Peyer's patch (tissue), 4 donors: ENCODE results near the gene FOXRED1. TPM values are rescaled to one million over a fixed set of nuclear protein-coding genes. Genes with fewer than 3 reads are reported as not detected.

ENCODE experiments used
- DNase-seq, 3 donors: peaks; one replicate each; pipeline ENCODE4 v3.0.0-alpha.2; 2017 to 2019
- H3K27ac ChIP-seq, 4 donors: fragments of 200-600 bp; sonication (generic); one replicate each; pipeline ENCODE4 v1.5.1; 2016 to 2019
- H3K27me3 ChIP-seq, 2 donors: fragments of 200-600 bp; sonication (generic); one replicate each; pipeline ENCODE4 v1.5.1; 2019
- H3K36me3 ChIP-seq, 3 donors: fragments of 200-600 bp; sonication (generic); one replicate each; pipeline ENCODE4 v1.5.1; 2016 to 2019
- H3K4me1 ChIP-seq, 4 donors: fragments of 200-600 bp; sonication (generic); one replicate each; pipeline ENCODE4 v1.5.1; 2016 to 2019
- H3K4me3 ChIP-seq, 4 donors: fragments of 200-600 bp; sonication (generic); 1 replicate in 3 of 4; 2 replicates in 1 of 4; pipeline ENCODE4 v1.5.1; 2016 to 2019; ENCODE audit warnings: mild to moderate bottlenecking in 1 of 4
- H3K9me3 ChIP-seq, 4 donors: fragments of 200-600 bp; sonication (generic); one replicate each; pipeline ENCODE4 v1.5.1; 2016 to 2019; ENCODE audit warnings: mild to moderate bottlenecking in 1 of 4
- CTCF ChIP-seq, 6 experiments: fragments of 450-650 bp in 4 of 6; fragments of 200-600 bp in 2 of 6; sonication (generic) in 1 of 6; IDR thresholded peaks; one replicate each; pipeline ENCODE4 v1.5.1; 2017 to 2019; ENCODE audit warnings: antibody characterized with exemption in 6 of 6, mild to moderate bottlenecking in 3 of 6, moderate library complexity in 1 of 6
- POLR2A ChIP-seq, 2 donors: fragments of 450-650 bp; IDR thresholded peaks; one replicate each; pipeline ENCODE4 v1.5.1; 2017; ENCODE audit warnings: antibody characterized with exemption in 2 of 2, mild to moderate bottlenecking in 2 of 2, moderate library complexity in 2 of 2
- total RNA-seq, 4 donors: library from RNA; depleted of rRNA; stranded (reverse); fragments of >200 nt; gene quantifications; one replicate each; pipeline ENCODE4 v1.1.0, GENCODE V29; 2016

Gene FOXRED1
- total RNA-seq, result 10 to 100 TPM; 15.9 to 47.9 (median 22.9) TPM

DNA sequence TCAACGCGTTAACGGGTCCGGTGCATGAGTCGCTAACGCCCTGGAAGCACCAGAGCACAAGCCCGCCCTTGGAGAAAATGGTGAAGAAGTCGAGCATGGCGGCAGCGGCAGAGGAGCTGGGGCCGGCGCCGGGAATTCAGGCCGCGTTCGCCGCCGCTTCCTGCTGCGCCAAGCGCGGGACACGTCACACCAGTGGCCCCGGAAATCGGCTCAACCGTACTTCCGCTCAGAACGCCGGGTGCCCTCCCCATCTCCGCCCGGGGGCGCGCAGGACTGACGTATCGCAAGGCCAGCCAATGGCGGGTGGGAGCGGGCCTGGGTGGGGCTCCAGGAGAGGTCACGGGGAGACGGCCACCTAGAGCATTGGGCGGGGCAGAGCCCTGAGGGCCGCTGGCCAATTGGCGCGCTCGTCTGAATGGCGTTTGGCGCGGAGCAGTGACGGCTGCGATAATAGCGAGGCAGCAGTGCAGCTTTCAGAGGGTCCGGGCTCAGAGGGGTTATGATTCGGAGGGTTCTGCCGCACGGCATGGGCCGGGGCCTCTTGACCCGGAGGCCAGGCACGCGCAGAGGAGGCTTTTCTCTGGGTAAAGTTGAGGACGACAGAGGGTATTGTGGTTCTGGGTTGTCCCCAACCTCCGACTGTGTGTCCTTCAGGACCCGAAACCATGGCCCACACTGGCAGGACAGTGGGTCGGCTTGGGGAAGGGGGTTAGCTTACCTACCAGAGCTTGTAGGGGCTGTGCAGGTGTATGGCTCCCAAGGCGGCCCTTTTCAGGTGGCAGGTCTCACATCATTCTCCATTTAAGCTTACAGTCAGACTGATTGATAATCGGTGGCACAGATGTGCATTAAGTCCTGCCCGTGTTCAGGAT lies at the start of gene FOXRED1, which contains the start of gene SRPRA:
Gene FOXRED1, plus strand, starts transcription at position 447 of the 872 bp plus-strand sequence. Its CDS starts 53 bp downstream, at position 500.
Gene SRPRA, minus strand, starts transcription at position 188 of the 872 bp plus-strand sequence. Its CDS starts 91 bp downstream, at position 97.
- H3K36me3 ChIP-seq, result peaks cover 0 to 38% (median 0%) of the 10 kb centered on the region in 3 donors
- peak in 1 of 6 experiments; percentile 12 for TF ChIP-seq CTCF (IDR thresholded peaks at IDR 0.05)
- peak; percentile 80 to 87 for TF ChIP-seq POLR2A (IDR thresholded peaks at IDR 0.05)
- H3K4me3 ChIP-seq, result peak within 1 kb of the TSS; percentile 65 to 88 (median 80)
- peak within 1 kb of the TSS; percentile 82 to 93 (median 88) for H3K27ac ChIP-seq
- no peaks in the 10 kb centered on the region for H3K9me3 ChIP-seq
- peak; percentile 99 to 100 (median 100) for DNase-seq
- H3K27me3 ChIP-seq, result no peaks in the 10 kb centered on the region
- H3K4me1 ChIP-seq, result peaks cover 0 to 18% (median 2%) of the 10 kb centered on the region in 4 donors

DNA sequence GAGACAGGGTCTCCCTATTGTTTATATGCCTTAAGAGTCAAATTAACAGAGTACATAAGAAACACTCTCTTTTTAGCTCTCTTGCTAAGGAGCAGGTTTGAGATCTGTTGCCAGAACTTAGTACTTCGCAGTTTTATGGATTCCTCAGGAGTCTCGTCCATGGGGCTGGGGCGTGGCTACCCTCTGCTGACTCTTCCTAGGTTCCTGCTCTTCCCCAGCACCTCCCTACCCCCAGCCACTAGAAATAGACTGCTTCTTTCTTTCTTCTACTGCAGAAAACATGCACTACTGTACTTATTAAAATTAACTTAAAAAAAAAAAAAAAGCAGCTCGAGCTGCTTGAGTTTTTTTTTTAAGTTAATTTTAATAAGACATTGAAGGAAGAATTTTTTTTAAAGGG lies 49.4 kb upstream of the FOXRED1 start:
- Histone ChIP-seq H3K27ac (no peak overlapping the region), H3K4me1 (peaks cover 0 to 33% (median 0%) of the 10 kb centered on the region in 4 donors), H3K36me3 (no peaks in the 10 kb centered on the region), H3K9me3 (no peaks in the 10 kb centered on the region), H3K4me3 (no peak overlapping the region), H3K27me3 (no peaks in the 10 kb centered on the region)
- no peak for TF ChIP-seq CTCF (IDR thresholded peaks at IDR 0.05)
- TF ChIP-seq POLR2A (IDR thresholded peaks at IDR 0.05), result no peak
- no peak for DNase-seq

DNA sequence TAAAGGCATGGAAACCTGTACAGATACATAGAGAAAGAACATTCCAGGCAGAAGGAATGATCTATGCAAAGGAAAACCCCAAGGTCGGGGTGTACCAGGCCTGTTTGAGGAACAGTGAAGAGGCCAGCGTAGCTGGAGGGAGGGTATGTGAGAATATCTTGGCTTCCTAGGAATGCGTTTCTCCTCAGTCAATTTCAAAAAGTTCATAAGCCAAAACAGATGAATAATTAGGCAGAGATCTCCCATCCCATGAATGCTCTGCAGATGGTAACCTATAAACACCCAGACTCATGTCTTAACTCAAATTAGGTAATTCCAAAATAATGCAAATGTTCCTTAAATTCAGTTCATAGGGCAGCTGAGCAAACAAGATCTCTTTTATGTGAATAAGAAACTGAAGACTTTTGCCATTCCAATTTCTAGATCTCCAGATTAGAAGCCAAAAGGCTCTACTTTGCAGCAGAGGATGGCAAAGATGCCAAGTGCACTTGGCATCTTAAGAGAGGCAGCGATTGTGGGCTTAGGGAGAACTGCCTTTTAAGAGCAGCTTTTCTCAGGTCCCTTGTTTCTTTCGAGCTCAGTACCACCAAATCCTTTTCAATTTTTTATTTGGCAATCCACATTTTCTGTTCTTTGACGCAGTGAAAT lies 44.2 kb upstream of the FOXRED1 start:
- Histone ChIP-seq H3K36me3 (peaks cover 0 to under 1% (median 0%) of the 10 kb centered on the region in 3 donors), H3K27ac (no peak overlapping the region), H3K4me3 (no peak overlapping the region), H3K9me3 (no peaks in the 10 kb centered on the region), H3K4me1 (peaks cover 0 to 3% (median 0%) of the 10 kb centered on the region in 4 donors), H3K27me3 (no peaks in the 10 kb centered on the region)
- DNase-seq, result no peak
- TF ChIP-seq CTCF (IDR thresholded peaks at IDR 0.05) (no peak), POLR2A (IDR thresholded peaks at IDR 0.05) (no peak)

DNA sequence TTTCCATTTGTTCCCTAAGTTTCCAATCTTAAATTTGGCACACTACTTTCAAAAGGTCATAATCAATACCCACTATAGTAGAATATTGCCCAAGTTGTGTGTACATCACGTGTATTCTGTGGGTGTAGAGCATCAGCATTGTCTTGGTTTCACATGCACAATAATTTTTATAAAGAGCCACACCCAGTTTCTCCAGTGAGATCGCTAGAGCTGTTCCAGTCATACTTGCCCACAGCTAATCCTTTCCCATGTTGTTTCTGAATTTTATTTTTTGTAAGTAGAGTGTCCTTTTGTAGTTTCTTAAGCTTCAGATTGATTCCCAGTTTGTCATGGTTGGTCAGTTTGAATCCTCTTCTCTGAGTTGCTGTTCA lies 43.7 kb upstream of the FOXRED1 start:
- Histone ChIP-seq H3K36me3 (peaks cover 0 to 5% (median 0%) of the 10 kb centered on the region in 3 donors), H3K27me3 (no peaks in the 10 kb centered on the region), H3K27ac (no peak overlapping the region), H3K4me3 (no peak overlapping the region), H3K4me1 (no peaks in the 10 kb centered on the region), H3K9me3 (no peaks in the 10 kb centered on the region)
- TF ChIP-seq CTCF (IDR thresholded peaks at IDR 0.05) (no peak), POLR2A (IDR thresholded peaks at IDR 0.05) (no peak)
- DNase-seq, result no peak

DNA sequence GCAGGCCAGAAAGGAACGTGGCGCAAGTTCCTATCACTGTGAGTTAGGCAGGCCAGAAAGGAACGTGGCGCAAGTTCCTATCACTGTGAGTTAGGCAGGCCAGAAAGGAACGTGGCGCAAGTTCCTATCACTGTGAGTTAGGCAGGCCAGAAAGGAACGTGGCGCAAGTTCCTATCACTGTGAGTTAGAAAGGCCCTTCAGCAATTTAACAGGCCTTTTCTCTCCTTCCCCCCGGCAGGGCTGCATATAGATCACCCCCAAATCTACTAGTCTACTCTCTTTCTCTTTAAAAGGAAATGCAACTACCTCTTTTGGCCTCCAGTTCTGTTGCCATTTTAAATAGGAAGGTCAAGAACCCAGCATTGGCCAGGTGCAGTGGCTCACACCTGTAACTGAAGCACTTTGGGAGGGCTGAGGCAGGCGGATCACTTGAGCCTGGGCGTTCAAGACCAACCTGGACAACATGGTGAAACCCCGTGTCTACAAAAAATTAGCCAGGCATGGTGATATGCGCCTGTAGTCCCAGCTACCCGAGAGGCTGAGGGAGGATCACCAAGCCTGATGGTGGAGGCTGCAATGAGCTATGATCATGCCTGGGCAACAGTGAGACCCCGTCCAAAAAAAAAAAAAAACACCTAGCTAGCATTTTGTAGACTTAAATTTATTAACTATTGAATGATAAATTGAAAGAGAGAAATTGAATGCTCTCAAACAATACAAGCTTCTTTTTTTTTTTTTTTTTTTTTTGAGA lies 42.4 kb upstream of the FOXRED1 start:
- DNase-seq, result no peak
- H3K27me3 ChIP-seq, result no peaks in the 10 kb centered on the region
- TF ChIP-seq CTCF (IDR thresholded peaks at IDR 0.05) (no peak), POLR2A (IDR thresholded peaks at IDR 0.05) (no peak)
- no peak overlapping the region for H3K27ac ChIP-seq
- H3K36me3 ChIP-seq, result peaks cover 0 to 5% (median 0%) of the 10 kb centered on the region in 3 donors
- H3K9me3 ChIP-seq, result no peaks in the 10 kb centered on the region
- H3K4me3 ChIP-seq, result no peak overlapping the region
- H3K4me1 ChIP-seq, result peaks cover 0 to 6% (median 0%) of the 10 kb centered on the region in 4 donors
